Activated CD4-positive, alpha-beta T cell treated with anti-CD3 and anti-CD28 coated beads for 36 hours (primary cell): ENCODE measurements around the gene ADORA2A. TPM values are rescaled to one million over a fixed set of nuclear protein-coding genes. Genes with fewer than 3 reads are reported as not detected.

Experiments used
- ATAC-seq: fragments of 200-7000 bp; cut with Tn5 transposase; one replicate; pipeline ENCODE4 v1.10.0; 2021; ENCODE audit warnings: mild to moderate bottlenecking, moderate library complexity
- CTCF ChIA-PET: fragments of 350-600 bp; sonication (Branson Sonifier 250); formaldehyde crosslinking; loops from one replicate; lab custom pipeline; 2021; ENCODE audit warnings: antibody characterized with exemption; lab: Charles Lee
- POLR2A ChIA-PET: fragments of 350-600 bp; sonication (Branson Sonifier 250); formaldehyde crosslinking; loops from one replicate; lab custom pipeline; 2021; ENCODE audit warnings: antibody characterized with exemption, inconsistent platforms; lab: Charles Lee
- DNase-seq: peaks from one replicate; pipeline ENCODE4 v3.0.0-alpha.2; 2020
- H3K27ac Mint-ChIP-seq: one replicate; pipeline ENCODE4 v1.8.0; 2021; ENCODE audit warnings: mixed read lengths
- H3K27me3 Mint-ChIP-seq: one replicate; pipeline ENCODE4 v1.8.0; 2021; ENCODE audit warnings: mixed read lengths
- H3K36me3 Mint-ChIP-seq: one replicate; pipeline ENCODE4 v1.8.0; 2021; ENCODE audit warnings: low read depth, mixed read lengths
- H3K4me1 Mint-ChIP-seq: one replicate; pipeline ENCODE4 v1.8.0; 2021; ENCODE audit warnings: mixed read lengths
- H3K4me3 Mint-ChIP-seq: one replicate; pipeline ENCODE4 v1.8.0; 2021; ENCODE audit warnings: mild to moderate bottlenecking, moderate library complexity, mixed read lengths
- H3K9me3 Mint-ChIP-seq: one replicate; pipeline ENCODE4 v1.8.0; 2021; ENCODE audit warnings: low read depth, mixed read lengths
- intact Hi-C, 2 experiments: fragments of 100-400 bp; cut with DNase I in 1 of 2; cut with micrococcal nuclease in 1 of 2; formaldehyde crosslinking; loops; one replicate each; pipeline versions ENCODE4 v1.14.2 to v1.15.1; 2022 to 2024; cut with DNase I, micrococcal nuclease
- total RNA-seq, 2 experiments: library from RNA; stranded (reverse); gene quantifications; one replicate each; pipeline ENCODE4 v1.2.3, GENCODE V29; 2021

ADORA2A gene
- total RNA-seq, 2 experiments from 2014 or later: 30.6 to 31.3 TPM

DNA sequence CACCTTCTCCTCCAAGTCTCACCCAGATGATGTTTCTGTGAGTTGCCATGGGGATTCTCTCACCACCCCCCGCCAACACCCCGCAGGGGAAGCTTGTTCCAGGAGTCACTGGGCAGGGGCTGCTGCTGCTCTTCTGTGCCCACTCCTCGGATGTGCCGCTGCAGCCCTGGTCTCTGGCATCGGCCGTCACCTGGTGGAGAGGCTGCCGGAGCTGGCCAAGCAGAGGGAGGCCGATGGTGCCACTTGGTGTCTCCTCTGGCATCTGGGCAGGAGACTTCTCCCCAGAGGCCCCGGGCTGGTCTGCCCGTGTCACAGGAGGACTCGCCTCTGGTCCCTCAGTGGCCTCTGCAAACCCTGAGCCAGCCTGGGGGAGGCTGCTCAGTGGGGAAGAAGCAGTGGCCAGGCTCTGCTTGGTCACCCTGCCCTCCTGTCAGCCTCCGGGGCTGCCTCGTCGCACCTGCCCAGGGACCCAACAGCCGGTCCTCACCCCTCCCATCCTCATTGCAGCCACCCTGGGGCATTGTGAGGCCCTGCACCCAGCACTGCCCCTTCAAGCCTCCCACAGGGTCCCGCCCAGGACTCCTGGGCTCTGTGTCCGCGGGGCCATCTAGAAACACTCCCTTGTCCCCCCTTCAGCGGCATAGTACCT lies 424 bp upstream of the ADORA2A start:
- ATAC-seq: peak; percentile 3

DNA sequence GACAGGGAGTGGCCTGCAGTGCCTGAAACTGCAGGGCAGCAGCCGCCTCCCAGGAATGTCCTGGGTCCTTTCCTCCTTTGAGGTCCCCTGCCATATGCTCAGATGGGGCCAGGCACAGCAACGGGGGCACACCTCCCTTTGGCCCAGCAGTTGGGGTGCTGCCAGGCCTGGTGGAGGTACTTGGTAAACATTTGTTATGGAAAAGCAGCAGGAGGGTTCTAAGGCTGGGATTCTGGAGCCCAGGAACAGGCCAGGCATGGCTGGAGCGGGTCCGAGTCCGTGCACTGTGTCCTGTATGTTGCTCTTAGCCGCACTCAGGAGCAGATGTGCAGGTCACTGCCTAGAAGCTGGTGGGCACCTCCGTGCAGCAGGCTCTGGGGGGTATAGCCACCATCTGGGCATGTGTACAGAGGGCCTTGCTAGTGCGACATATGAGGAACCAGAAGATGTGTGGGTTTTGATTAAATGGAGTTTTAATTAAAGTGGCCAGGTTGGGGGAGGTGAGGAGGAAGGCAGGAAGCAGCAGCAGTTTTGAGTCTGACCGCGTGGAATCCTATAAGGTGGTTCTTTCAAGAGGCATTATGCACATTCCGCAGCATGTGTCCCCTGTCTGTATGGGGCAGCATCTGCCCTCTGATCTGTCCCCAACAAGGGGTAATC lies 1.5 kb downstream of the ADORA2A start:
- Mint-ChIP-seq H3K4me1 (peaks cover 73% of the 10 kb centered on the region), H3K4me3 (peak overlapping the region; percentile 94), H3K36me3 (peaks cover 26% of the 10 kb centered on the region), H3K9me3 (no peaks in the 10 kb centered on the region), H3K27me3 (no peaks in the 10 kb centered on the region), H3K27ac (peak overlapping the region; percentile 99)
- intact Hi-C loops: loop anchor here (1.0 to 10.0 kb wide), 6 partner anchors 16 to 417 kb away; partner anchors contain the start of genes CABIN1 (in 1 of the 2), GUCD1 (in 1 of the 2), SGSM1 (in 1 of the 2) and SNRPD3 (in 1 of the 2)
- ChIA-PET CTCF (interaction anchor here (0.7 to 1.1 kb wide), 4 partner anchors 10 to 272 kb away, joined by 3 read pairs; no protein-coding TSS in a partner anchor), POLR2A (interaction anchor here (0.9 kb wide), 1 partner anchor 126 kb away, joined by 4 read pairs; the partner anchor contains the start of gene GUCD1)
- DNase-seq (peak; percentile 34), ATAC-seq (no peak)

More for the DNA sequence above, 424 bp upstream of the ADORA2A start:
- Mint-ChIP-seq H3K4me3 (peak overlapping the region; percentile 94), H3K27ac (peak overlapping the region; percentile 99), H3K9me3 (no peaks in the 10 kb centered on the region), H3K36me3 (peaks cover 16% of the 10 kb centered on the region), H3K27me3 (peaks cover 3% of the 10 kb centered on the region), H3K4me1 (peaks cover 56% of the 10 kb centered on the region)
- ChIA-PET POLR2A (interaction anchor here (0.7 to 1.0 kb wide), 4 partner anchors 8 to 127 kb away, joined by 3 to 6 read pairs (median 3); no protein-coding TSS in a partner anchor), CTCF (interaction anchor here (0.6 to 2.1 kb wide), 6 partner anchors 10 to 95 kb away, joined by 3 to 12 read pairs (median 4); no protein-coding TSS in a partner anchor)
- intact Hi-C loops: loop anchor here (1.0 to 10.0 kb wide), 6 partner anchors 59 to 532 kb away; partner anchors contain the start of genes CABIN1 (in 1 of the 2), MIF (in 1 of the 2), SGSM1 (in 1 of the 2) and SPECC1L (in 1 of the 2)
- DNase-seq: peak; percentile 48

- CTCF ChIA-PET: interaction anchor here (0.7 to 1.5 kb wide), 4 partner anchors 11 to 100 kb away, joined by 3 read pairs; no protein-coding TSS in a partner anchor
- Mint-ChIP-seq H3K27ac (peak overlapping the region; percentile 99), H3K27me3 (no peaks in the 10 kb centered on the region), H3K9me3 (no peaks in the 10 kb centered on the region), H3K4me3 (peak overlapping the region; percentile 94), H3K36me3 (peaks cover 32% of the 10 kb centered on the region), H3K4me1 (peaks cover 81% of the 10 kb centered on the region)
- ATAC-seq (peak; percentile 27), DNase-seq (peak; percentile 89)
- intact Hi-C loops: loop anchor here (1.0 to 10.0 kb wide), 7 partner anchors 15 to 638 kb away; partner anchors contain the start of genes CABIN1 (in 1 of the 2), GUCD1 (in 1 of the 2), SGSM1 (in 1 of the 2) and SNRPD3 (in 1 of the 2)
- POLR2A ChIA-PET: no interaction called here
These were observed 2.3 kb downstream of the ADORA2A start for GRCh38 chr22:24429411-24430365.

DNA sequence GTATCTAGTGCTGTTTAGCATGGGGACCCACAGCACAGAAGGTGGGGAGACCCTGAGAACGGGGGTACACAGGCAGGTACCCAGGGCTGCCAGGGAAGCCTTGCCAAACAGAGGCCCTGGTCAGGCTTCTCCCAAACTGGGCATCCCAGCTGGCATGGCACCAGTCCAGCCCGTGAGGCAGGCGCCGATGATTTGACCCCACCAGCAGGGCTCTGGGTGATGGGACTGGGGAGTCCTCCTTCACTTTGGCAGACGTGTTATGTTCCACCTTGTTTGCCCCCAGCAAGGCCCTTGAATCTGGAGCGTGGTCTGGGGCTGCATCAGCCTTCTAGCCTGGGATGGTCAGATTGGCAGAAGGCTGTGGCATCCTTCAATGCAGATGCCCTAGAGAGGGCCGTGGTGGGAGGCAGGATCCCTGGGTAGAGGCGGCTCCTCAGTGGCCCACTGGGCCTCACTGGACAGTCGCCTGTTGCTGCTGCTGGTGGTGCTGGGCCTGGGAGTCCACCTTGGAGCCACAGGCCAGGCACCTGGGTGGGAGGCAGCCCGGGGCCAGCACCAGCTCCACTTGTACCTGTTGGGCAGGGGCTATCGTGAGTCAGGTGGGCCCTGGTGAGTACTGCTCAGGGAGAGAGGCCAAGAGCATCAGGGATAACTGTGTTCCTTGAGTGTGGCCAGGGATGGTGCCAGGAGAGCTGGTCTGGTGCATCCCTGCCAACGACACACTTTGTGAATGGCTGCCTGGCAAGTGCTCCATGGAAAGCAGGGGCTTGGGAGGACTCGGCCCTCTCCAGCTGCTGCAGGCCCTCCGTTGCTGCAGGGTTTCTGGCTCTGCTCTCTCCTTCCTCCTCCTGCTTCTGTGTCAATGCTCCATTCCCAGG lies 3.3 kb downstream of the ADORA2A start:
- Mint-ChIP-seq H3K9me3 (no peaks in the 10 kb centered on the region), H3K27me3 (no peaks in the 10 kb centered on the region), H3K4me1 (peaks cover 87% of the 10 kb centered on the region), H3K36me3 (peaks cover 39% of the 10 kb centered on the region), H3K27ac (peak overlapping the region; percentile 99), H3K4me3 (peak overlapping the region; percentile 94)
- ChIA-PET POLR2A (no interaction called here), CTCF (interaction anchor here (1.2 to 1.5 kb wide), 2 partner anchors 16 to 95 kb away, joined by 3 read pairs; no protein-coding TSS in a partner anchor)
- intact Hi-C loops: loop anchor here in 1 of 2 experiments (5.0 kb wide), 1 partner anchor 637 kb away; no protein-coding TSS in a partner anchor
- no peak for ATAC-seq
- peak; percentile 19 for DNase-seq

GRCh38 chr22:24431309-24432034 lies 4.1 kb downstream of the ADORA2A start:
- DNase-seq: peak; percentile 20
- H3K4me3 Mint-ChIP-seq: peak overlapping the region; percentile 37
- intact Hi-C loops: loop anchor here in 1 of 2 experiments (5.0 kb wide), 1 partner anchor 636 kb away; no protein-coding TSS in a partner anchor
- no peaks in the 10 kb centered on the region for H3K9me3 Mint-ChIP-seq
- H3K27me3 Mint-ChIP-seq: no peaks in the 10 kb centered on the region
- ChIA-PET POLR2A (interaction anchor here (1.0 kb wide), 1 partner anchor 50 kb away, joined by 3 read pairs; no protein-coding TSS in a partner anchor), CTCF (interaction anchor here (0.6 to 1.2 kb wide), 4 partner anchors 14 to 669 kb away, joined by 3 read pairs; partner anchors contain the start of gene C22orf15)
- H3K4me1 Mint-ChIP-seq: peaks cover 87% of the 10 kb centered on the region
- peak overlapping the region; percentile 82 for H3K27ac Mint-ChIP-seq
- no peak for ATAC-seq
- H3K36me3 Mint-ChIP-seq: peaks cover 40% of the 10 kb centered on the region

DNA sequence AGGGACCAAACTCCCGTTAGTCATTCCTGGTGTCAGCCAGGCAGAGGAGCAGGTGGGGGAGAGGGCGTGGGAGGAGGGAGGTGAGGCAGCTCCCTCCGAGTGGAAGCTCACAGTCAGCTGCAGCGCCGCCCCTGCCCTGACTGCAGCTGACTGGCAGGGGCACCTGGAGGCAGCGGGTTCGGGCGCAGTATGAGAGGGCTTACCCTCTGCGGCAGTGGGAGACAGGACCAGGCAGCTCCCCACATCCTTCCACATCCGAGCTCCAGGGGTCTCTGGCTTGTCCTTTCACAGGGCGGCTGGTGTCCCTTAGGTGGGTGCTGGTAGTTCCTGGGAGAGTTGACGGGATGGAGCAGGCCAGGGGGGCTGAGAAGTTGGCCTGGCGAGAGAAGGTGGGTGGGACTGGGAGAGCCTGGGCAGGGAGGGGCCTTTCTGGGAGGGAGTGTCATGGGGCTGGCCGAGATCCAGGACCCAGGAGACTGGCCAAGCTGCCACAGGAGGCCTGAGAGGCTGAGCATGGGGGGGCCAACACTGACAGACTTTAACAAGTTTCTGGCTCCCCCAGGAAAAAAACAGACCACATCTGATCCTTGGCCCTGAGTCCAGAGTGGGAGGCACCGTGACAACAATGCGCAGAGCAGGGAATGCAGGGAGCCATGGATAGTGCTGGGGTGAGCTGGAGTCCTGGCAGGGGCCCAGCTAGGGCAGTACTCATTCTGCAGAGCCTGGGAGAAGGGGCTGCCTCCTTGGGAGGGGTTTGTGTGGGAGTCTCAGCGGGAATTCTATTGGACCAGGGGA lies 4.9 kb downstream of the ADORA2A start:
- H3K27ac Mint-ChIP-seq: peak overlapping the region; percentile 82

DNA sequence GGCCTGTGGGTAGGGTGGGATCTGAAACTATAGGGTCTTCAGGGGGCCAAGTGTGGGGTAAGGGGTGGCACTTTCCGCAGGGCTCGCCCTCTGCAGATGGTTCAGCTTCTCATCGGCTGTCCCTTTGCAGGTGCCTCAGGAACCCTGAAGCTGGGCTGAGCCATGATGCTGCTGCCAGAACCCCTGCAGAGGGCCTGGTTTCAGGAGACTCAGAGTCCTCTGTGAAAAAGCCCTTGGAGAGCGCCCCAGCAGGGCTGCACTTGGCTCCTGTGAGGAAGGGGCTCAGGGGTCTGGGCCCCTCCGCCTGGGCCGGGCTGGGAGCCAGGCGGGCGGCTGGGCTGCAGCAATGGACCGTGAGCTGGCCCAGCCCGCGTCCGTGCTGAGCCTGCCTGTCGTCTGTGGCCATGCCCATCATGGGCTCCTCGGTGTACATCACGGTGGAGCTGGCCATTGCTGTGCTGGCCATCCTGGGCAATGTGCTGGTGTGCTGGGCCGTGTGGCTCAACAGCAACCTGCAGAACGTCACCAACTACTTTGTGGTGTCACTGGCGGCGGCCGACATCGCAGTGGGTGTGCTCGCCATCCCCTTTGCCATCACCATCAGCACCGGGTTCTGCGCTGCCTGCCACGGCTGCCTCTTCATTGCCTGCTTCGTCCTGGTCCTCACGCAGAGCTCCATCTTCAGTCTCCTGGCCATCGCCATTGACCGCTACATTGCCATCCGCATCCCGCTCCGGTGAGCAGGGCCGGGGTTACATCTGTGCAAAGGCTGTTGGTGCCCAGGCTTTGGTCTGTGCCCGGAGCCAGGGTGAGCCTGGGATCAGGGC lies 5.8 kb downstream of the ADORA2A start:
- Mint-ChIP-seq H3K9me3 (no peaks in the 10 kb centered on the region), H3K27me3 (no peaks in the 10 kb centered on the region), H3K4me1 (peaks cover 92% of the 10 kb centered on the region), H3K36me3 (peaks cover 48% of the 10 kb centered on the region), H3K27ac (peak overlapping the region; percentile 99), H3K4me3 (peak overlapping the region; percentile 70)
- DNase-seq (peak; percentile 29), ATAC-seq (no peak)
- POLR2A ChIA-PET: interaction anchor here (0.7 to 1.6 kb wide), 2 partner anchors 53 to 1064 kb away, joined by 3 to 4 read pairs; no protein-coding TSS in a partner anchor
- intact Hi-C loops: loop anchor here in 1 of 2 experiments (5.0 kb wide), 1 partner anchor 634 kb away; no protein-coding TSS in a partner anchor
- CTCF ChIA-PET: no interaction called here

More for the DNA sequence above, 4.9 kb downstream of the ADORA2A start:
- ChIA-PET CTCF (interaction anchor here (0.6 to 1.2 kb wide), 3 partner anchors 13 to 670 kb away, joined by 3 read pairs; partner anchors contain the start of gene C22orf15), POLR2A (interaction anchor here (0.7 to 1.0 kb wide), 2 partner anchors 49 to 1063 kb away, joined by 3 read pairs; no protein-coding TSS in a partner anchor)
- H3K4me1 Mint-ChIP-seq: peaks cover 87% of the 10 kb centered on the region
- H3K9me3 Mint-ChIP-seq: no peaks in the 10 kb centered on the region
- DNase-seq: peak; percentile 79
- H3K4me3 Mint-ChIP-seq: peak overlapping the region; percentile 37
- peaks cover 45% of the 10 kb centered on the region for H3K36me3 Mint-ChIP-seq
- no peaks in the 10 kb centered on the region for H3K27me3 Mint-ChIP-seq
- ATAC-seq: no peak
- intact Hi-C loops: loop anchor here in 1 of 2 experiments (5.0 kb wide), 1 partner anchor 635 kb away; no protein-coding TSS in a partner anchor
